K562 (cell line): Measurements from ENCODE around the gene CD109. TPM values are rescaled to one million over a fixed set of nuclear protein-coding genes. Genes with fewer than 3 reads are reported as not detected.
A peak's percentile ranks its signal among the peaks of the same experiment; 100 is the strongest.

ENCODE experiments used
- ATAC-seq: fragments of 200-7000 bp; cut with Tn5 transposase; 3 replicates; pipeline ENCODE4 v1.9.1; 2020; ENCODE audit warnings: moderate library complexity
- BruUV-seq: library from RNA; stranded (reverse); fragments of 400-500 nt; replicated peaks from 2 replicates; lab custom pipeline; 2021; lab: Mats Ljungman, UMichigan
- CTCF ChIA-PET: fragments of 300-600 bp; formaldehyde crosslinking; extraction: SDS; loops from one replicate; lab custom pipeline; 2021; ENCODE audit warnings: low intra/inter-chr PET ratio; lab: Yijun Ruan, JAX
- POLR2A ChIA-PET: fragments of 300-600, 350-650 bp; sonication (Branson Sonifier 250); formaldehyde crosslinking; extraction: SDS; loops from one replicate; lab custom pipeline; 2021; ENCODE audit warnings: antibody characterized with exemption, inconsistent platforms; lab: Yijun Ruan, JAX
- DNase-seq, 4 experiments: peaks; one replicate each; pipeline versions ENCODE4 v3.0.0 to v3.0.0-alpha.2; 2011 to 2018; ENCODE audit warnings: low spot score in 3 of 4, mixed read lengths in 3 of 4; ENCODE audit errors: extremely low read depth in 1 of 4
- FAIRE-seq: peaks from 2 replicates; lab custom pipeline; 2011; peaks lifted over from hg19 to GRCh38; lab: Jason Lieb, UNC
- H2AFZ ChIP-seq: 2 replicates; pipeline ENCODE4 v1.6.0; 2011; ENCODE audit warnings: low read depth, low read length, control low read depth, inconsistent platforms
- H3K27ac ChIP-seq: fragments of 200-600 bp; 3 replicates; pipeline ENCODE4 v1.8.0; 2011; ENCODE audit warnings: low read depth, mild to moderate bottlenecking, control low read depth, inconsistent platforms, low read length, moderate library complexity, mixed read lengths; ENCODE audit errors: extremely low read depth
- H3K27me3 ChIP-seq, 2 experiments: fragments of 300-600 bp in 1 of 2; 2 replicates in 1 of 2; 3 replicates in 1 of 2; pipeline versions ENCODE4 v1.6.0 to v1.8.0; 2011; ENCODE audit warnings: inconsistent platforms in 2 of 2, low read length in 2 of 2, mild to moderate bottlenecking in 1 of 2, mixed read lengths in 1 of 2, moderate library complexity in 1 of 2; ENCODE audit not compliant: control insufficient read depth in 2 of 2, insufficient read depth in 2 of 2
- H3K36me3 ChIP-seq: fragments of 300-600 bp; 3 replicates; pipeline ENCODE4 v1.8.0; 2011; ENCODE audit warnings: mild to moderate bottlenecking, low read length, inconsistent platforms; ENCODE audit not compliant: control insufficient read depth, insufficient read depth
- H3K4me1 ChIP-seq, 2 experiments: fragments of 200-600 bp in 1 of 2; replicated peaks in 1 of 2; 2 replicates in 1 of 2; 3 replicates in 1 of 2; pipeline versions ENCODE4 v1.5.1 to v1.8.0; 2011; ENCODE audit warnings: inconsistent platforms in 2 of 2, low read length in 2 of 2, mild to moderate bottlenecking in 1 of 2, mixed read lengths in 1 of 2, moderate library complexity in 1 of 2; ENCODE audit not compliant: control insufficient read depth in 2 of 2, insufficient read depth in 2 of 2
- H3K4me2 ChIP-seq: 2 replicates; pipeline ENCODE4 v1.6.1; 2011; ENCODE audit warnings: low read length, control low read depth, inconsistent platforms, mixed read lengths; ENCODE audit not compliant: insufficient read depth
- H3K4me3 ChIP-seq: fragments of 200-600 bp; sonication (generic), shearing (Covaris generic); 2 replicates; pipeline ENCODE4 v1.5.1; 2016; ENCODE audit warnings: control low read depth, inconsistent platforms
- H3K79me2 ChIP-seq: fragments of 200-600 bp; 3 replicates; pipeline ENCODE4 v1.8.0; 2011; ENCODE audit warnings: low read length, inconsistent platforms; ENCODE audit not compliant: control insufficient read depth, insufficient read depth
- H3K9ac ChIP-seq, 2 experiments: 2 replicates each; pipeline versions ENCODE4 v1.6.0 to v1.6.1; 2011; ENCODE audit warnings: low read depth in 2 of 2, low read length in 2 of 2, control low read depth in 1 of 2, inconsistent platforms in 1 of 2, mild to moderate bottlenecking in 1 of 2, mixed read lengths in 1 of 2; ENCODE audit not compliant: insufficient read depth in 1 of 2
- H3K9me1 ChIP-seq: one replicate; pipeline ENCODE4 v1.6.0; 2011; ENCODE audit warnings: inconsistent platforms, mild to moderate bottlenecking, low read length, moderate library complexity; ENCODE audit not compliant: control insufficient read depth, insufficient read depth
- H3K9me3 ChIP-seq: replicated peaks from 2 replicates; pipeline ENCODE4 v1.5.1; 2011; ENCODE audit warnings: low read depth, low read length, inconsistent platforms; ENCODE audit not compliant: control insufficient read depth, insufficient read depth
- H4K20me1 ChIP-seq: replicated peaks from 2 replicates; pipeline ENCODE4 v1.6.1; 2011; ENCODE audit warnings: low read length, inconsistent platforms, mixed read lengths; ENCODE audit not compliant: control insufficient read depth, insufficient read depth
- GATAD2B ChIP-seq: fragments of 450-650 bp; IDR thresholded peaks from 2 replicates; pipeline ENCODE4 v1.6.1; 2017; ENCODE audit warnings: mild to moderate bottlenecking, borderline replicate concordance
- JUN ChIP-seq, 2 experiments: sonication (generic) in 1 of 2; formaldehyde crosslinking in 1 of 2; IDR thresholded peaks; 2 replicates each; pipeline versions ENCODE4 v1.6.1 to v1.8.0; 2012 to 2022; ENCODE audit warnings: borderline replicate concordance in 2 of 2, mild to moderate bottlenecking in 2 of 2, improper control_type of control experiment in 1 of 2, low read depth in 1 of 2, low read length in 1 of 2, missing genetic modification reagents in 1 of 2
- PRDM10 ChIP-seq: fragments of 450-650 bp; IDR thresholded peaks from 2 replicates; pipeline ENCODE4 v1.6.1; 2018; ENCODE audit not compliant: partially characterized antibody
- STAG1 ChIP-seq: sonication (generic); formaldehyde crosslinking; IDR thresholded peaks from 2 replicates; pipeline ENCODE4 v1.5.0; 2020; ENCODE audit warnings: missing genetic modification reagents, borderline replicate concordance
- STAT5A ChIP-seq: IDR thresholded peaks from 2 replicates; pipeline ENCODE4 v1.6.1; 2012; ENCODE audit warnings: low read length, inconsistent platforms, borderline replicate concordance
- WGBS: fragments of 100-300 bp; shearing (Covaris generic); methylation state at CpG from one replicate; pipeline ENCODE4 v1.1.6; 2016; ENCODE audit warnings: low coverage, mixed read lengths; ENCODE audit not compliant: insufficient coverage; ENCODE audit errors: missing lambda C conversion rate; 5-methylcytosine and 5-hydroxymethylcytosine counted together
- in situ Hi-C: fragments of 300-500 bp; cut with MboI; formaldehyde crosslinking; loops from 4 replicates; pipeline ENCODE4 v1.15.0; 2018; ENCODE audit warnings: inconsistent platforms, mixed read lengths
- intact Hi-C: fragments of 100-400 bp; cut with micrococcal nuclease; formaldehyde crosslinking; loops from 2 replicates; pipeline ENCODE4 v1.14.2; 2022
- polyA plus RNA-seq, 8 experiments: library from polyadenylated mRNA; depleted of rRNA in 4 of 8; stranded (reverse) in 5 of 8; unstranded in 3 of 8; fragments of >200 nt; fragmentation: Nextera tagmentation in 2 of 8; fragmentation: Illumina TruSeq in 1 of 8; extraction: Ambion mirVana in 2 of 8; extraction: Trizol in 1 of 8; gene quantifications; 2 replicates each; pipeline versions ENCODE4 v1.2.1 to v1.2.3, GENCODE V29; 2011 to 2014; ENCODE audit warnings: inconsistent platforms in 1 of 8, missing spikeins in 1 of 8
- total RNA-seq, 7 experiments: library from RNA; depleted of rRNA in 6 of 7; stranded (reverse); fragments of >200 nt in 6 of 7; fragmentation: Illumina TruSeq in 2 of 7; extraction: Trizol in 2 of 7; gene quantifications; 2 replicates each; pipeline versions ENCODE4 v1.2.1 to v1.2.3, GENCODE V29; 2011 to 2021; ENCODE audit warnings: low replicate concordance in 1 of 7

The CD109 gene
- total and polyA plus RNA-seq, 9 of the 15 experiments (the other 6 are each of a cell fraction or from before 2014, with no cell fraction given), result under 0.01 to 0.22 (median 0.11) TPM

GRCh38 chr6:73649783-73650182 lies 46.2 kb upstream of the CD109 start:
- ATAC-seq (no peak), DNase-seq (no peak), FAIRE-seq (no peak)
- peaks cover 0 to 10% of the 10 kb centered on the region in 2 experiments; a peak in 1 of 5 replicates for H3K4me1 ChIP-seq
- H3K9me3 ChIP-seq, result no peaks in the 10 kb centered on the region
- no peak overlapping the region for H3K9ac ChIP-seq
- H3K9me1 ChIP-seq, result no peaks in the 10 kb centered on the region
- POLR2A ChIA-PET, result interaction anchor here (1.6 to 2.0 kb wide), 2 partner anchors 9 to 133 kb away, joined by 4 to 6 read pairs; no protein-coding TSS in a partner anchor
- in situ Hi-C loops (no loop called here), intact Hi-C loops (no loop called here)
- no peak overlapping the region for H3K4me2 ChIP-seq
- H3K79me2 ChIP-seq, result peaks cover 12% of the 10 kb centered on the region; the same call in 2 of the 3 replicates
- H2AFZ ChIP-seq, result no peak overlapping the region
- no peak for TF ChIP-seq STAT5A
- CTCF ChIA-PET, result no interaction called here
- no TSS peak for BruUV-seq
- no peaks in the 10 kb centered on the region for H3K36me3 ChIP-seq
- 48% methylated on average over 4 of the region's 4 CpGs for WGBS
- H3K27me3 ChIP-seq, result no peaks in the 10 kb centered on the region
- no peaks in the 10 kb centered on the region for H4K20me1 ChIP-seq
- H3K27ac ChIP-seq, result no peak overlapping the region
- no peak overlapping the region for H3K4me3 ChIP-seq

- ChIA-PET CTCF (interaction anchor here (3.0 kb wide), 1 partner anchor 138 kb away, joined by 21 read pairs; no protein-coding TSS in a partner anchor), POLR2A (interaction anchor here (1.0 to 4.1 kb wide), 10 partner anchors 9 to 192 kb away, joined by 3 to 91 read pairs (median 4); partner anchors contain the start of genes EEF1A1 and MTO1)
- no peaks in the 10 kb centered on the region for H3K9me3 ChIP-seq
- FAIRE-seq, result peak; percentile 85
- in situ Hi-C loops, result no loop called here
- H4K20me1 ChIP-seq, result no peaks in the 10 kb centered on the region
- H3K9me1 ChIP-seq, result no peaks in the 10 kb centered on the region
- peak; percentile 75 to 83 (median 78) for DNase-seq
- 4% methylated on average over 20 of the region's 32 CpGs for WGBS
- ATAC-seq, result peak; percentile 71
- H3K4me2 ChIP-seq, result peak overlapping the region; percentile 93
- H3K79me2 ChIP-seq, result peaks cover 16% of the 10 kb centered on the region; the same call in 2 of the 3 replicates
- H3K4me1 ChIP-seq, result peaks cover 5 to 10% of the 10 kb centered on the region in 2 experiments; a peak in 3 of 5 replicates
- no peaks in the 10 kb centered on the region for H3K27me3 ChIP-seq
- BruUV-seq, result TSS peak; percentile 63
- H3K9ac ChIP-seq, result peak overlapping the region; percentile 87 to 96
- peak overlapping the region; percentile 49; the same call in 2 of the 3 replicates for H3K27ac ChIP-seq
- peak overlapping the region; percentile 90 for H3K4me3 ChIP-seq
- intact Hi-C loops, result no loop called here
- peak overlapping the region; percentile 99 for H2AFZ ChIP-seq
- H3K36me3 ChIP-seq, result no peaks in the 10 kb centered on the region
- TF ChIP-seq JUN (IDR thresholded peaks at IDR 0.05; ENCODE audit: borderline replicate concordance, low read depth, low read length) (no peak), JUN (CRISPR knock-in tag; IDR thresholded peaks at IDR 0.05; ENCODE audit: borderline replicate concordance) (no peak), STAG1 (CRISPR knock-in tag) (no peak), PRDM10 (peak; percentile 8), GATAD2B (no peak)
Observed at GRCh38 chr6:73652637-73653570, 43.1 kb upstream of the CD109 start.
